ENCODE data around the gene PTGER2. TPM values are rescaled to one million over a fixed set of nuclear protein-coding genes. Genes with fewer than 3 reads are reported as not detected.

Gene PTGER2
- total RNA-seq, 1 donor from 2014 or later = 41.3 TPM

GRCh38 chr14:52338051-52338681 is 24.1 kb downstream of the PTGER2 start:
- peak; percentile 94 for DNase-seq (ENCODE audit: low read depth)

DNA sequence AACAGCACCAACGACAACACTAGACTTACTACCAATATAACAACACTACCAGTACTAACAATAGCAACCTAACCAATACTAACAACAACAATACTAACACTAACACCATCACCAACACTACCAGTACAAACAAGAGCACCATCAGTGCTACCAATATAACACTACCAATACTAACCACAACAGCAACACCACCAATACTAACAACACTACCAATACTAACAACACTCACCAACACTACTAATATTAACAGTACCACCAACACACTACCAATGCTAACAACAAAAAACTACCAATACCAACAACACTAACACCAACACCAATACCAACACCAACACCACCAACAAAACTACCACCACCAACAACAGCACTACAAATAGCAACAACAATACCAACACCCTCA is 25.1 kb downstream of the PTGER2 start:
- DNase-seq (ENCODE audit: low read depth) = no peak

- DNase-seq (ENCODE audit: low read depth) = peak; percentile 92
Observed at GRCh38 chr14:52342849-52343596, 28.9 kb downstream of the PTGER2 start.

DNA sequence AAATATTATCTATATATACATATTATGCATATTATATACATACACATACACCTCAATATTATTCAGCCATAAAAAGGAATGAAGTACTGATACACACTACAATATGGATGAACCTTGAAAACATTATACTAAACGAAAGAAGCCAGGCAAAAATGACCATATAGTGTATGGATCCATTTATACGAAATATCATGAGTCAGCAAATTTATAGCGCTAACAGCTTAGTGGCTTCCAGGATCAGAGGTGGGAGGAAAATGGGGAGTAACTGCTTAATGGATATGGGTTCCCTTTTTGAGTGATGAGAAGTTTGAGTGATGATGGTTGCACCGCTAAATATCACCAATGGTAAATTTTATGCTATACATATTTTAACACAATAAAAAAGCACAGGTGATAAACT is 32.7 kb downstream of the PTGER2 start:
- DNase-seq (ENCODE audit: low read depth) = no peak

- no peak for DNase-seq (ENCODE audit: low read depth)
Observed at GRCh38 chr14:52348279-52348678, 34.2 kb downstream of the PTGER2 start.

DNA sequence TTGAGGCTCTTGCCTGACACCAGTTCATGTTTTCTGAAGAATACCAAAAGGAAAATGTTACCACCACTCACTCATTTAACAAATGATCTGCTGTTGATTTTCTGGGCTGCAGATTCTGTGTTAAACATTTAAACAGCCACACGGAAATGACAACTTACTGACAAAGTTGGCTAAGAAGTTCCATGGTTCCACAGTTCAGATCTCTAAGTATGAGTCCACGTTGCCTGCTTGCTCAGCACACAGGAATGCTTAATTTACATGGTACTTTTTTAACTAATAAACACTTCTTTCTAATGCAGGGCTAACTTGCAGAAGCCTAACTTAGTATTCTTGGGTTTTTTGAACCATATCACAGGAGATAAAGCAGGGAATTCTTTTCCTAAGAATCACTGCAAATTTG is 34.7 kb downstream of the PTGER2 start:
- peak; percentile 95 for DNase-seq (ENCODE audit: low read depth)

GRCh38 chr14:52349731-52350130 is 35.6 kb downstream of the PTGER2 start:
- peak; percentile 60 for DNase-seq (ENCODE audit: low read depth)

GRCh38 chr14:52350445-52350844 is 36.3 kb downstream of the PTGER2 start:
- no peak for DNase-seq (ENCODE audit: low read depth)

- peak; percentile 78 for DNase-seq (ENCODE audit: low read depth)
Observed at GRCh38 chr14:52351233-52352060, 37.3 kb downstream of the PTGER2 start.

GRCh38 chr14:52352061-52352491 is 38.0 kb downstream of the PTGER2 start:
- peak; percentile 99 for DNase-seq (ENCODE audit: low read depth)

DNA sequence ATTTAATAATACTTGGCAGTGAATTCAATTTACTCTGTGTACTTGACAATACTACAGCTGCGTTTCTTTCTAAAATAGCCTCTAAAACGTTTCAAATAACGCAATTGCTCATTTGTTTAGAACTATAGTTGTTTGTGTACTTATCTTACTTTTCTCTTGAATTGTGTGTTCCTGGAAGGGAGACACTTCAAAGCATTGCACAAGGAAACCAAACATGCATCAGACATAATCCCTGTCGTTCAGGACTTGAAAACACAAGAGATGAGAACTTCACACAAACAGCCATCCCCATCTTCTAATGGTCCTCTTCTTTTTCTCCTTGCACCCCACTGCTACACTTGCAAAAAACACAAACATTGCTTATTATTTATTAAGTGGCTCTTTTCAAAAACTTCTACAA is 38.5 kb downstream of the PTGER2 start:
- DNase-seq (ENCODE audit: low read depth) = peak; percentile 65

DNA sequence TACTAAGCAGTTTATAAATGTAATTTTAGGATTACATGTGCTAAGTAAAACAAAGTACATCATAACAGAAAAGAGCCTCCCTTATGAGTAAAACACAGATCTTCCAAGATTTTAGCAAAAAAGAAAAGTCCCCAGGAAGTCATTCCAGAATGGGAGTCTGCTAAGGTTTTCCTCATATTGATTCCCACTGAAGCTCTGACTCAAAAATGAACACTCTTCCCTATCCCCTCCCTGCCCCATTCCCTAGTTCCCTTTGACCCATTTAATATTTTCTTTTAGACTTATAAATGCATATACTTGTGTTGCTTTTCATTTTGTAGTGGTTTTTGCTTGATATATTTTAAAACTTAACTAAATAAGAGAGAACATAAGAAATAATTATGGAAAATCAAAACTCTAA is 40.1 kb downstream of the PTGER2 start:
- peak; percentile 34 for DNase-seq (ENCODE audit: low read depth)

DNA sequence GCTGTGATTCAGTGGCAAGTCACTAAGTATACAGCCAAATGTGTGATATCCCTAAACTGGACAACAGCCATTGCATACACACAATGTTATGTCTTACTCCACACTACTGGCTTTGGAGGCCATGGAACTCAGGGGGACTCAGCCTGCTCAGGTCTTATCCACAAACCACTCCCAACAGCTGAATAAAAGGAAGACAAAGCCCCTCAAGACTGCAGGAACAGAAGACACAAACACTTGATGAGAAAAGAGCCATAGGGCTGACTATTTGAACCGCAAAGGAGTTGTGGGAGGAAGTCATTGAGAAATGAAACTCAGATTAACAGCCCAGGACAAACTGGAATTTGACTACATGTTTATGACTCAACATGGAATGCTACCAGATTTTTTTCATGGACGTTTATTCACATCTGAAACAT is 40.9 kb downstream of the PTGER2 start:
- DNase-seq (ENCODE audit: low read depth) = peak; percentile 99

DNA sequence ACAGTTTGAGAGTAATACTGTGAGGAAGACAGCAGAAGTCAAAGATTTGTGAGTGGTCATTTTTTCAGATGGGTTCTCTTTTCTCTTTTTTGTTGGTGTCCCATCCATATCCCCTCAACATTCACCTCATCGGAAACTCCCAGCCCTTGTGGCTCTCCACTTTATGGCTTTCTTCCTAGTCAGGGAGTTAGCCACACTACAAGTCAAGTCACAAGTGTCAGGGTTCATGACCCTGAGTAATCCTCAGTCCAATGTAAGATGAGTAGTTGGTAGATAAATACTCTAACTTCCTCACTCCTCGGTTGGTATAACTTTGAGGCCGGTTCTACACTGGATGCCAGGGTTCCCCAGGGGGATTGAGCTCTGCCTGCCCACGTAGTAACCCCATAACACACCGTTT is 41.4 kb downstream of the PTGER2 start:
- peak; percentile 59 for DNase-seq (ENCODE audit: low read depth)

DNA sequence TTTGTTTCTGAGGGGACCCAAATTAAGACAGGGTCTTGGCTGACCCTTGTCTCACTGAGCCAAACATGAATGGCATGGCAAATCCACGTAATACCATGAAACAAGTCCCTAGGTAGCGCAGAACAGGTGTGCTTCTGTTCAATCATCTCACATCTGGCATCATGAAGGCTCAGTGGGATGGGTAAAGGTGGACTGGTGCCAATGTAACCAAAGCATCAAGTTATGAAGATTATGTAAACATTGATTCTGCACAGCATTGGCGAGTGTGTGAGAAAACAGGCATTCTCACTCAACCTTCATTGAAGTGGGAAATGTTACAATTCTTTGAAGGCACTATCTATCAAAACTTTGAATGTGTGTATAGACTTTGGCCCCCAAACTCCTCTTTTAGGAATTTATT is 41.9 kb downstream of the PTGER2 start:
- DNase-seq (ENCODE audit: low read depth) = no peak

DNA sequence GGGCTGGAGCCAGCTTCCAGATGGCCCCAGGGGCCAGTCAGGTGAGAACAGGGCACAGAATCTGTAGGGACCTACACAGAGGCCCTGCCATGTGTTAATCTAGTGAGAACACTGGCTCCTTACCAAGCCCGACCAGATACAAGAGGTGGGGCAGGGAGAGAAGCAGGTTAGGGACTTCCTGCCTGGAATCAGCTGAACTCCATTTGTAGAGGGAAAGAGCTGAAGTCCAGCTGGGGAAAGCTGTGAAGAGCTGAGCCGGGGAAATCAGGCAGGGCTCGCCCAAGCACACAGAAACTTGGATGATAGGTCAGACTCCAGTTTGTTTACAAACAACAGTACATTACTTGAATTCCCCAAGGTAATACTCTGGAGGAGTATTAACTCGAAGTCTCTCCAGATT is 46.7 kb downstream of the PTGER2 start:
- DNase-seq (ENCODE audit: low read depth) = peak; percentile 50

GRCh38 chr14:52363041-52363704 is 49.1 kb downstream of the PTGER2 start:
- no peak for DNase-seq (ENCODE audit: low read depth)

GRCh38 chr14:52363961-52364360 is 49.8 kb downstream of the PTGER2 start:
- peak; percentile 37 for DNase-seq (ENCODE audit: low read depth)

GRCh38 chr14:52365071-52365470 is 51.0 kb downstream of the PTGER2 start:
- no peak for DNase-seq (ENCODE audit: low read depth)

DNA sequence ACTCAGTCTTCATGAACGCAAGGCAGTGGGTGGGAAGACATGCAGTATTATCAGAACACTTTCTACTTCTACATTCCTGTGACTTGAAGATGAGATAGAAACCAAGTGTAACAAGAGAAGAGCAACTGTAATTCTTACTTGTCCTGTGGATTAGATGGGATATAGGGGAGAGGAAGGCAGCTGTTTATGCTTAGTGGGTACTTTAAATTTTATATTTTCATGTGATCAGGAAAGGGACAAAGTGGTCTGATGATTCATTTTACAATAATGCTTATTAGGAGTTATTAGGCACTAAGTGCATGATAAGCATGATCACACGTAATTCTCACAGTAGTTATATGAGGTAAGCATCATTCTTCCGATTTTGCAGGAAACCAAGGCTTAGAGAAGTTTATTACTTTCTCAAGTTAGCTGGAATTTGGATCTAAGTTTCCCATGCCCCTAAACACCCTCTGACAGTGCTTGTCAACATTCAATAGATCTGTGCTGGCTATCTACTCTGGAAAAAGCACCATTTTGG is 52.7 kb downstream of the PTGER2 start:
- no peak for DNase-seq (ENCODE audit: low read depth)

- DNase-seq (ENCODE audit: low read depth) = peak; percentile 82
Observed at GRCh38 chr14:52369305-52369801, 55.2 kb downstream of the PTGER2 start.

Data from renal cortical epithelial cell (primary cell).